SK-N-SH treated with all-trans-retinoic acid at 6 μM for 48 hours (cell line): Measurements from ENCODE around the gene NME5.

Experiments used
- ATAC-seq: fragments of 200-7000 bp; cut with Tn5 transposase; 3 replicates; pipeline ENCODE4 v1.9.1; 2020; ENCODE audit warnings: mild to moderate bottlenecking, moderate library complexity
- ARNTL ChIP-seq: fragments of 450-650 bp; formaldehyde crosslinking; IDR thresholded peaks from 2 replicates; pipeline ENCODE4 v1.5.0; 2020; ENCODE audit warnings: low read depth, mild to moderate bottlenecking, moderate library complexity, borderline replicate concordance
- CSDC2 ChIP-seq: fragments of 250-450 bp; sonication (Bioruptor Pico); IDR thresholded peaks from 2 replicates; pipeline ENCODE4 v1.5.0; 2020; ENCODE audit warnings: mild to moderate bottlenecking, moderate library complexity
- ESRRG ChIP-seq: fragments of 250-450 bp; sonication (Bioruptor Pico); IDR thresholded peaks from 2 replicates; pipeline ENCODE4 v1.6.1; 2021; ENCODE audit warnings: mild to moderate bottlenecking
- GLIS3 ChIP-seq: fragments of 250-450 bp; sonication (Bioruptor Pico); IDR thresholded peaks from 2 replicates; pipeline ENCODE4 v1.5.0; 2020; ENCODE audit warnings: mild to moderate bottlenecking, moderate library complexity
- ISL1 ChIP-seq: fragments of 250-450 bp; sonication (Bioruptor Pico); IDR thresholded peaks from 2 replicates; pipeline ENCODE4 v2.1.2; 2022; ENCODE audit warnings: mild to moderate bottlenecking, moderate library complexity
- OSR1 ChIP-seq: fragments of 250-450 bp; sonication (Bioruptor Pico); IDR thresholded peaks from 2 replicates; pipeline ENCODE4 v1.8.0; 2022; ENCODE audit warnings: moderate library complexity, mild to moderate bottlenecking, inconsistent platforms
- RARB ChIP-seq: fragments of 250-450 bp; sonication (Bioruptor Pico); IDR thresholded peaks from 2 replicates; pipeline ENCODE4 v1.8.0; 2021; ENCODE audit warnings: mild to moderate bottlenecking, moderate library complexity
- SNAI2 ChIP-seq: fragments of 250-450 bp; sonication (Bioruptor Pico); IDR thresholded peaks from 2 replicates; pipeline ENCODE4 v1.5.0; 2020; ENCODE audit warnings: mild to moderate bottlenecking, moderate library complexity
- TCF4 ChIP-seq: fragments of 250-450 bp; sonication (Bioruptor Pico); IDR thresholded peaks from 2 replicates; pipeline ENCODE4 v1.8.0; 2021; ENCODE audit warnings: mild to moderate bottlenecking, moderate library complexity, borderline replicate concordance
- TOX ChIP-seq: fragments of 250-450 bp; sonication (Bioruptor Pico); IDR thresholded peaks from 2 replicates; pipeline ENCODE4 v1.8.0; 2021; ENCODE audit warnings: mild to moderate bottlenecking, moderate library complexity, borderline replicate concordance
- ZC3H10 ChIP-seq: fragments of 250-450 bp; sonication (Bioruptor Pico); IDR thresholded peaks from 2 replicates; pipeline ENCODE4 v1.5.1; 2021; ENCODE audit warnings: mild to moderate bottlenecking, moderate library complexity
- ZFP30 ChIP-seq: fragments of 450-650 bp; formaldehyde crosslinking; IDR thresholded peaks from 2 replicates; pipeline ENCODE4 v1.5.0; 2022; ENCODE audit warnings: mild to moderate bottlenecking, moderate library complexity
- ZNF8 ChIP-seq: fragments of 450-650 bp; formaldehyde crosslinking; IDR thresholded peaks from 2 replicates; pipeline ENCODE4 v1.5.0; 2020; ENCODE audit warnings: mild to moderate bottlenecking, moderate library complexity
- TF ChIP-seq, protein P1 (sequence below): fragments of 250-450 bp; sonication (Bioruptor Pico); IDR thresholded peaks from 2 replicates; pipeline ENCODE4 v1.5.1; 2020; ENCODE audit warnings: low read depth, mild to moderate bottlenecking, moderate library complexity
- TF ChIP-seq, protein P2 (sequence below): fragments of 250-450 bp; sonication (Bioruptor Pico); IDR thresholded peaks from 2 replicates; pipeline ENCODE4 v1.5.0; 2020; ENCODE audit warnings: mild to moderate bottlenecking, moderate library complexity
- TF ChIP-seq, protein P3 (sequence below): fragments of 250-450 bp; sonication (Bioruptor Pico); IDR thresholded peaks from 2 replicates; pipeline ENCODE4 v1.5.1; 2021; ENCODE audit warnings: mild to moderate bottlenecking, moderate library complexity

NME5 gene

DNA sequence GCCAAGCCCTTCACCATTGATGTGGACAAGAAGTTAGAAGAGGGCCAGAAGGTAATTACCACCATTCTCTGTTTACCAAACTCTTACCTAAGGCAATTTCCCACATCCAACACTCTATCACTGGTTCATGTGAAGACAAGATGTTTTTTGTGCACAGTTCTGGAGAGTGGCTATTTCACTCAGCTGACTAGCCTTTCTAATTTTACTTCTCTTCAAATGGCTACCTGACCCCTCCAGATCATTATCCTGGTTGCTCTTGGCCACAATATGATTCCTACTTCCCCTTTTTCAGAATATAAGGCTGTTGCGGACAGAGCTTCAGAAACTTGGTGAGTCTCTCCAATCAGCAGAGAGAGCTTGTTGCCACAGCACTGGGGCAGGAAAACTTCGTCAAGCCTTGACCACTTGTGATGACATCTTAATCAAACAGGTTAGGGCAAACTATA, 46.8 kb upstream of the NME5 start:
- no peak for ATAC-seq
- TF ChIP-seq ISL1 (CRISPR knock-in tag) (no peak), ZC3H10 (CRISPR knock-in tag) (no peak), ARNTL (CRISPR knock-in tag) (no peak), ZNF8 (CRISPR knock-in tag) (no peak), TOX (no peak), ESRRG (CRISPR knock-in tag) (no peak), SNAI2 (no peak), TCF4 (CRISPR knock-in tag) (no peak), ZFP30 (CRISPR knock-in tag) (no peak)
- TF ChIP-seq, protein P1, sequence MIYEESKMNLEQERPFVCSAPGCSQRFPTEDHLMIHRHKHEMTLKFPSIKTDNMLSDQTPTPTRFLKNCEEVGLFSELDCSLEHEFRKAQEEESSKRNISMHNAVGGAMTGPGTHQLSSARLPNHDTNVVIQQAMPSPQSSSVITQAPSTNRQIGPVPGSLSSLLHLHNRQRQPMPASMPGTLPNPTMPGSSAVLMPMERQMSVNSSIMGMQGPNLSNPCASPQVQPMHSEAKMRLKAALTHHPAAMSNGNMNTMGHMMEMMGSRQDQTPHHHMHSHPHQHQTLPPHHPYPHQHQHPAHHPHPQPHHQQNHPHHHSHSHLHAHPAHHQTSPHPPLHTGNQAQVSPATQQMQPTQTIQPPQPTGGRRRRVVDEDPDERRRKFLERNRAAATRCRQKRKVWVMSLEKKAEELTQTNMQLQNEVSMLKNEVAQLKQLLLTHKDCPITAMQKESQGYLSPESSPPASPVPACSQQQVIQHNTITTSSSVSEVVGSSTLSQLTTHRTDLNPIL (CRISPR knock-in tag) = no peak
- TF ChIP-seq, protein P2, sequence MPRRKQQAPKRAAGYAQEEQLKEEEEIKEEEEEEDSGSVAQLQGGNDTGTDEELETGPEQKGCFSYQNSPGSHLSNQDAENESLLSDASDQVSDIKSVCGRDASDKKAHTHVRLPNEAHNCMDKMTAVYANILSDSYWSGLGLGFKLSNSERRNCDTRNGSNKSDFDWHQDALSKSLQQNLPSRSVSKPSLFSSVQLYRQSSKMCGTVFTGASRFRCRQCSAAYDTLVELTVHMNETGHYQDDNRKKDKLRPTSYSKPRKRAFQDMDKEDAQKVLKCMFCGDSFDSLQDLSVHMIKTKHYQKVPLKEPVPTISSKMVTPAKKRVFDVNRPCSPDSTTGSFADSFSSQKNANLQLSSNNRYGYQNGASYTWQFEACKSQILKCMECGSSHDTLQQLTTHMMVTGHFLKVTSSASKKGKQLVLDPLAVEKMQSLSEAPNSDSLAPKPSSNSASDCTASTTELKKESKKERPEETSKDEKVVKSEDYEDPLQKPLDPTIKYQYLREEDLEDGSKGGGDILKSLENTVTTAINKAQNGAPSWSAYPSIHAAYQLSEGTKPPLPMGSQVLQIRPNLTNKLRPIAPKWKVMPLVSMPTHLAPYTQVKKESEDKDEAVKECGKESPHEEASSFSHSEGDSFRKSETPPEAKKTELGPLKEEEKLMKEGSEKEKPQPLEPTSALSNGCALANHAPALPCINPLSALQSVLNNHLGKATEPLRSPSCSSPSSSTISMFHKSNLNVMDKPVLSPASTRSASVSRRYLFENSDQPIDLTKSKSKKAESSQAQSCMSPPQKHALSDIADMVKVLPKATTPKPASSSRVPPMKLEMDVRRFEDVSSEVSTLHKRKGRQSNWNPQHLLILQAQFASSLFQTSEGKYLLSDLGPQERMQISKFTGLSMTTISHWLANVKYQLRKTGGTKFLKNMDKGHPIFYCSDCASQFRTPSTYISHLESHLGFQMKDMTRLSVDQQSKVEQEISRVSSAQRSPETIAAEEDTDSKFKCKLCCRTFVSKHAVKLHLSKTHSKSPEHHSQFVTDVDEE (CRISPR knock-in tag) = no peak

DNA sequence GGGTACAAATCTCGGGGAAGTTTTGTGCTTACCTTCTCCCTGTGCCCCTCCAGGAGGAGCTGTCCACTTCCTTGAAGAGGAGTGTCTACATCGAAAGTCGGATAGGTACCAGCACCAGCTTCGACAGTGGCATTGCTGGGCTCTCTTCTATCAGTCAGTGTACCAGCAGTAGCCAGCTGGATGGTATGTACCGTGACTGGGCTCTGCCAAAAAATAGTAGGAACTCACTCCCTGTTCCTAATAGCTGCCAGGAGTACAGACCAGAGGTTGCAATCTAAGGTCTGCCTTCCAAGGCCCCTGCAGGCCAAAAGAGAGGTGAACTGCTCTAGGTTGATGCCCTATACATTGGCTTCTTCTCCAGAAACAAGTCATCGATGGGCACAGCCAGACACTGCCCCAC, 43.6 kb upstream of the NME5 start:
- TF ChIP-seq, protein P3, sequence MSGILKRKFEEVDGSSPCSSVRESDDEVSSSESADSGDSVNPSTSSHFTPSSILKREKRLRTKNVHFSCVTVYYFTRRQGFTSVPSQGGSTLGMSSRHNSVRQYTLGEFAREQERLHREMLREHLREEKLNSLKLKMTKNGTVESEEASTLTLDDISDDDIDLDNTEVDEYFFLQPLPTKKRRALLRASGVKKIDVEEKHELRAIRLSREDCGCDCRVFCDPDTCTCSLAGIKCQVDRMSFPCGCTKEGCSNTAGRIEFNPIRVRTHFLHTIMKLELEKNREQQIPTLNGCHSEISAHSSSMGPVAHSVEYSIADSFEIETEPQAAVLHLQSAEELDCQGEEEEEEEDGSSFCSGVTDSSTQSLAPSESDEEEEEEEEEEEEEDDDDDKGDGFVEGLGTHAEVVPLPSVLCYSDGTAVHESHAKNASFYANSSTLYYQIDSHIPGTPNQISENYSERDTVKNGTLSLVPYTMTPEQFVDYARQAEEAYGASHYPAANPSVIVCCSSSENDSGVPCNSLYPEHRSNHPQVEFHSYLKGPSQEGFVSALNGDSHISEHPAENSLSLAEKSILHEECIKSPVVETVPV (CRISPR knock-in tag) = no peak
- TF ChIP-seq, protein P1 (CRISPR knock-in tag) = no peak
- no peak for TF ChIP-seq ESRRG (CRISPR knock-in tag)
- no peak for TF ChIP-seq CSDC2 (CRISPR knock-in tag)
- TF ChIP-seq, all 23 proteins: peak for 0
- no peak for ATAC-seq

DNA sequence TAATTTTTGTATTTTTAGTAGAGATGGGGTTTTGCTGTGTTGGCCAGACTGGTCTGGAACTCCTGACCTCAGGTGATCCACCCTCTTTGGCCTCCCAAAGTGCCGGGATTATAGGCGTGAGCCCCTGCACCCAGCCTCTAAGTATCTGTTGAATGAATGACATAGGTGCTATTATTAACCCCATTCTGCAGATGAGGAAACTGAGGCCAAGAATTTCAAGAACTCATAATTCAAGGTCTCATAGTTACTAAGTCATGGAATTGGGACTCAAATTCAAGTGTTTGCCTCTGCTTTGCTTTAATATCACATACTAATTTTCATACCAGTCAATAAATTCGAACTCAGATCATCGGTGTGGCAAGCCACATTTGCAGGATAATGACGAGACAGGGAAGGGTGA, 41.6 kb upstream of the NME5 start:
- TF ChIP-seq RARB (no peak), ZNF8 (CRISPR knock-in tag) (no peak), SNAI2 (no peak), ZFP30 (CRISPR knock-in tag) (no peak), GLIS3 (no peak), ISL1 (CRISPR knock-in tag) (no peak), OSR1 (CRISPR knock-in tag) (no peak), CSDC2 (CRISPR knock-in tag) (no peak)
- TF ChIP-seq, protein P2 (CRISPR knock-in tag) = no peak
- TF ChIP-seq, protein P3 (CRISPR knock-in tag) = no peak
- no peak for ATAC-seq
